ENCODE measurements around the gene ADIPOQ.
"Not testable (repeated sequence)": the region's sequence is repeated elsewhere in the genome, so short reads cannot be mapped to it uniquely, and the experiment has no call there.

The ADIPOQ gene

GRCh38 chr3:186869253-186870100 lies 27.0 kb downstream of the ADIPOQ start:
- no peak overlapping the region for H3K4me3 ChIP-seq (ENCODE audit: low read length)
- TF ChIP-seq CTCF (conservative IDR thresholded peaks at IDR 0.05; ENCODE audit: low read length), result no peak
- no peak for DNase-seq (ENCODE audit: low read depth)

GRCh38 chr3:186870421-186871201 lies 28.1 kb downstream of the ADIPOQ start:
- H3K4me3 ChIP-seq (ENCODE audit: low read length), result no peak overlapping the region
- no peak for DNase-seq (ENCODE audit: low read depth)
- TF ChIP-seq CTCF (conservative IDR thresholded peaks at IDR 0.05; ENCODE audit: low read length), result no peak

GRCh38 chr3:186871403-186871924 lies 29.0 kb downstream of the ADIPOQ start:
- no peak for TF ChIP-seq CTCF (conservative IDR thresholded peaks at IDR 0.05; ENCODE audit: low read length)
- no peak for DNase-seq (ENCODE audit: low read depth)
- H3K4me3 ChIP-seq (ENCODE audit: low read length), result no peak overlapping the region

GRCh38 chr3:186873796-186874195 lies 31.3 kb downstream of the ADIPOQ start:
- not testable (repeated sequence) for H3K4me3 ChIP-seq (ENCODE audit: low read length); DNase-seq (ENCODE audit: low read depth)

GRCh38 chr3:186874216-186874615 lies 31.7 kb downstream of the ADIPOQ start:
- not testable (repeated sequence) for DNase-seq (ENCODE audit: low read depth)

GRCh38 chr3:186874841-186875240 lies 32.3 kb downstream of the ADIPOQ start:
- H3K4me3 ChIP-seq (ENCODE audit: low read length); DNase-seq (ENCODE audit: low read depth): not testable (repeated sequence)

More at GRCh38 chr3:186874216-186874615, 31.7 kb downstream of the ADIPOQ start:
- H3K4me3 ChIP-seq (ENCODE audit: low read length), result not testable (repeated sequence)

GRCh38 chr3:186875708-186876107 lies 33.2 kb downstream of the ADIPOQ start:
- DNase-seq (ENCODE audit: low read depth), result no peak
- no peak for TF ChIP-seq CTCF (conservative IDR thresholded peaks at IDR 0.05; ENCODE audit: low read length)
- no peak overlapping the region for H3K4me3 ChIP-seq (ENCODE audit: low read length)

GRCh38 chr3:186879781-186880180 lies 37.3 kb downstream of the ADIPOQ start:
- DNase-seq (ENCODE audit: low read depth), result no peak
- no peak overlapping the region for H3K4me3 ChIP-seq (ENCODE audit: low read length)
- TF ChIP-seq CTCF (conservative IDR thresholded peaks at IDR 0.05; ENCODE audit: low read length), result no peak

All from AG10803 (cell line).